IMR-90 (cell line): ENCODE data around the gene RND1. TPM values are rescaled to one million over a fixed set of nuclear protein-coding genes. Genes with fewer than 3 reads are reported as not detected.
A peak's percentile ranks its signal among the peaks of the same experiment; 100 is the strongest.

Experiments
- ATAC-seq: fragments of 200-7000 bp; cut with Tn5 transposase; 2 replicates; pipeline ENCODE4 v1.9.1; 2020; ENCODE audit warnings: low read depth, mild to moderate bottlenecking, moderate library complexity
- BruUV-seq: library from RNA; stranded (reverse); fragments of 400-500 nt; replicated peaks from 2 replicates; lab custom pipeline; 2021; lab: Mats Ljungman, UMichigan
- CTCF ChIA-PET: fragments of 300-600 bp; formaldehyde crosslinking; extraction: SDS; loops from one replicate; lab custom pipeline; 2021; ENCODE audit warnings: antibody characterized with exemption; lab: Yijun Ruan, JAX
- POLR2A ChIA-PET: fragments of 300-600 bp; sonication (Branson Sonifier 250); formaldehyde crosslinking; loops from one replicate; lab custom pipeline; 2022; ENCODE audit warnings: antibody characterized with exemption; ENCODE audit not compliant: unreplicated experiment; lab: Charles Lee
- DNase-seq: peaks from one replicate; pipeline ENCODE4 v3.0.0; 2013
- H2AFZ ChIP-seq: replicated peaks from 2 replicates; pipeline ENCODE3; 2013; ENCODE audit warnings: low read length, mild to moderate bottlenecking; ENCODE audit not compliant: poor library complexity
- H2AK5ac ChIP-seq: 2 replicates; pipeline ENCODE4 v1.6.1; 2013; ENCODE audit warnings: low read depth, low read length, inconsistent platforms
- H2AK9ac ChIP-seq: replicated peaks from 2 replicates; pipeline ENCODE3; 2013; ENCODE audit warnings: mild to moderate bottlenecking, low read depth, low read length, moderate library complexity; ENCODE audit not compliant: poor library complexity
- H2BK120ac ChIP-seq: 2 replicates; pipeline ENCODE4 v1.6.1; 2013; ENCODE audit warnings: low read depth, low read length, inconsistent platforms
- H2BK15ac ChIP-seq: 3 replicates; pipeline ENCODE4 v1.6.1; 2013; ENCODE audit warnings: low read depth, low read length, inconsistent platforms
- H2BK20ac ChIP-seq: 2 replicates; pipeline ENCODE4 v1.6.1; 2013; ENCODE audit warnings: low read depth, mild to moderate bottlenecking, inconsistent platforms, low read length, moderate library complexity
- H2BK5ac ChIP-seq: 2 replicates; pipeline ENCODE4 v1.6.1; 2013; ENCODE audit warnings: mild to moderate bottlenecking, low read depth, low read length, inconsistent platforms; ENCODE audit not compliant: poor library complexity, severe bottlenecking
- H3K14ac ChIP-seq: replicated peaks from 2 replicates; pipeline ENCODE4 v1.6.1; 2013; ENCODE audit warnings: low read depth, low read length, inconsistent platforms
- H3K18ac ChIP-seq: 2 replicates; pipeline ENCODE4 v1.6.1; 2013; ENCODE audit warnings: low read depth, low read length, control low read depth
- H3K23ac ChIP-seq: 2 replicates; pipeline ENCODE4 v1.6.1; 2013; ENCODE audit warnings: low read depth, low read length, inconsistent platforms
- H3K27ac ChIP-seq: 2 replicates; pipeline ENCODE4 v1.5.1; 2013; ENCODE audit warnings: mild to moderate bottlenecking, control low read depth, low read length; ENCODE audit not compliant: insufficient read depth
- H3K27me3 ChIP-seq: 2 replicates; pipeline ENCODE4 v1.6.1; 2013; ENCODE audit warnings: low read length; ENCODE audit not compliant: control insufficient read depth, insufficient read depth
- H3K36me3 ChIP-seq: 2 replicates; pipeline ENCODE4 v1.6.1; 2013; ENCODE audit warnings: low read length, mixed read lengths; ENCODE audit not compliant: control insufficient read depth, insufficient read depth
- H3K4ac ChIP-seq: 2 replicates; pipeline ENCODE4 v1.6.1; 2013; ENCODE audit warnings: low read depth, low read length, inconsistent platforms
- H3K4me1 ChIP-seq: 2 replicates; pipeline ENCODE4 v1.6.1; 2013; ENCODE audit warnings: low read length, mixed read lengths; ENCODE audit not compliant: control insufficient read depth, insufficient read depth
- H3K4me2 ChIP-seq: 2 replicates; pipeline ENCODE4 v1.6.1; 2013; ENCODE audit warnings: low read depth, mild to moderate bottlenecking, control low read depth, low read length, moderate library complexity
- H3K4me3 ChIP-seq: 2 replicates; pipeline ENCODE4 v1.5.1; 2013; ENCODE audit warnings: low read depth, mild to moderate bottlenecking, control low read depth, low read length, moderate library complexity; ENCODE audit not compliant: insufficient read depth
- H3K56ac ChIP-seq: 2 replicates; pipeline ENCODE4 v1.6.1; 2013; ENCODE audit warnings: low read length, inconsistent platforms; ENCODE audit not compliant: insufficient read depth; ENCODE audit errors: extremely low read depth
- H3K79me1 ChIP-seq, 2 experiments: 2 replicates each; pipeline ENCODE4 v1.6.1; 2013; ENCODE audit warnings: low read length in 2 of 2, inconsistent platforms in 1 of 2, low read depth in 1 of 2
- H3K9ac ChIP-seq: 2 replicates; pipeline ENCODE4 v1.6.1; 2013; ENCODE audit warnings: low read depth, low read length, control low read depth
- H3K9me1 ChIP-seq: 2 replicates; pipeline ENCODE4 v1.6.1; 2013; ENCODE audit warnings: low read length, inconsistent platforms; ENCODE audit not compliant: insufficient read depth
- H3K9me3 ChIP-seq: 2 replicates; pipeline ENCODE4 v1.6.1; 2013; ENCODE audit warnings: low read length; ENCODE audit not compliant: control insufficient read depth, insufficient read depth
- H4K20me1 ChIP-seq: 2 replicates; pipeline ENCODE4 v1.6.1; 2013; ENCODE audit warnings: low read length, inconsistent platforms; ENCODE audit not compliant: insufficient read depth
- H4K5ac ChIP-seq: 2 replicates; pipeline ENCODE4 v1.6.1; 2013; ENCODE audit warnings: mild to moderate bottlenecking, low read depth, low read length, control low read depth
- H4K8ac ChIP-seq, 2 experiments: 2 replicates each; pipeline ENCODE4 v1.6.1; 2013; ENCODE audit warnings: low read depth in 2 of 2, low read length in 2 of 2, control low read depth in 1 of 2, inconsistent platforms in 1 of 2
- H4K91ac ChIP-seq: 2 replicates; pipeline ENCODE4 v1.6.1; 2013; ENCODE audit warnings: low read depth, low read length, inconsistent platforms; ENCODE audit not compliant: insufficient read depth
- BHLHE40 ChIP-seq: fragments of 150-350 bp; IDR thresholded peaks from 2 replicates; pipeline ENCODE4 v1.6.1; 2016; ENCODE audit warnings: mild to moderate bottlenecking, low read depth, low read length
- CEBPB ChIP-seq: IDR thresholded peaks from 2 replicates; pipeline ENCODE4 v1.6.1; 2012; ENCODE audit warnings: low read depth, low read length, improper control_type of control experiment
- CHD1 ChIP-seq: IDR thresholded peaks from 2 replicates; pipeline ENCODE4 v1.6.1; 2012; ENCODE audit warnings: low read depth, low read length, improper control_type of control experiment
- ELK1 ChIP-seq: fragments of 150-350 bp; IDR thresholded peaks from 2 replicates; pipeline ENCODE4 v1.6.1; 2016; ENCODE audit warnings: low read depth, mild to moderate bottlenecking, low read length, moderate library complexity, borderline replicate concordance
- FOS ChIP-seq: fragments of 150-350 bp; IDR thresholded peaks from 2 replicates; pipeline ENCODE4 v1.6.1; 2016; ENCODE audit warnings: low read depth, low read length
- MAZ ChIP-seq: IDR thresholded peaks from 2 replicates; pipeline ENCODE4 v1.6.1; 2012; ENCODE audit warnings: low read depth, mild to moderate bottlenecking, low read length, improper control_type of control experiment, moderate library complexity, borderline replicate concordance
- NFE2L2 ChIP-seq: fragments of 150-350 bp; IDR thresholded peaks from 2 replicates; pipeline ENCODE4 v1.6.1; 2016; ENCODE audit warnings: low read depth, mild to moderate bottlenecking, low read length
- POLR2A ChIP-seq: IDR thresholded peaks from 2 replicates; pipeline ENCODE4 v1.6.1; 2012; ENCODE audit warnings: mild to moderate bottlenecking, low read depth, low read length
- RAD21 ChIP-seq: IDR thresholded peaks from 2 replicates; pipeline ENCODE4 v1.6.1; 2012; ENCODE audit warnings: low read length, improper control_type of control experiment
- RCOR1 ChIP-seq: IDR thresholded peaks from 2 replicates; pipeline ENCODE4 v1.6.1; 2012; ENCODE audit warnings: mild to moderate bottlenecking, low read length, improper control_type of control experiment; ENCODE audit not compliant: insufficient replicate concordance
- SMC3 ChIP-seq: fragments of 150-350 bp; IDR thresholded peaks from 2 replicates; pipeline ENCODE4 v1.6.1; 2016; ENCODE audit warnings: low read depth, mild to moderate bottlenecking, antibody characterized with exemption, low read length, moderate library complexity
- WGBS, 2 experiments: methylation state at CpG; one replicate each; pipeline versions ENCODE4 v1.1.5 to v1.1.7; 2013; ENCODE audit warnings: missing lambda C conversion rate in 2 of 2; ENCODE audit not compliant: insufficient read length in 1 of 2; ENCODE audit errors: extremely low coverage in 2 of 2; 5-methylcytosine and 5-hydroxymethylcytosine counted together
- dilution Hi-C: fragments of 300-500 bp; cut with HindIII; formaldehyde crosslinking; loops from one replicate; pipeline ENCODE4 v1.14.3; 2018; ENCODE audit warnings: low sequenced_read_pairs; ENCODE audit not compliant: unreplicated experiment
- in situ Hi-C: fragments of 300-500 bp; cut with MboI; formaldehyde crosslinking; loops from 3 replicates; pipeline ENCODE4 v1.14.3; 2019; ENCODE audit warnings: low sequenced_read_pairs, inconsistent platforms, mixed read lengths
- intact Hi-C: fragments of 100-400 bp; cut with micrococcal nuclease; formaldehyde crosslinking; loops from 2 replicates; pipeline ENCODE4 v1.10.0; 2022
- polyA plus RNA-seq, 3 experiments: library from polyadenylated mRNA; depleted of rRNA; stranded (reverse); fragments of >200 nt; gene quantifications; 2 replicates each; pipeline ENCODE4 v1.2.3, GENCODE V29; 2012; ENCODE audit warnings: low replicate concordance in 1 of 3
- total RNA-seq: library from RNA; depleted of rRNA; stranded (reverse); fragments of >200 nt; gene quantifications from 2 replicates; pipeline ENCODE4 v1.2.3, GENCODE V29; 2012
- TF ChIP-seq, protein P1 (sequence below): fragments of 150-350 bp; IDR thresholded peaks from 2 replicates; pipeline ENCODE4 v1.6.1; 2017; ENCODE audit warnings: mild to moderate bottlenecking, antibody characterized with exemption, low read length, low read depth
- TF ChIP-seq, protein P2 (sequence below): conservative IDR thresholded peaks from 2 replicates; pipeline ENCODE4 v1.5.1; 2012; ENCODE audit warnings: mild to moderate bottlenecking, low read depth, low read length, improper control_type of control experiment

RND1 gene
- total and polyA plus RNA-seq, 2 of the 4 experiments (the other 2 are of a cell fraction) = under 0.01 to 0.21 TPM

- no peaks in the 10 kb centered on the region for H3K9me3 ChIP-seq
- ChIA-PET POLR2A (no interaction called here), CTCF (interaction anchor here (1.0 to 2.7 kb wide), 4 partner anchors 9 to 29 kb away, joined by 3 to 11 read pairs (median 4); no protein-coding TSS in a partner anchor)
- no TSS peak for BruUV-seq
- H2BK120ac ChIP-seq = peak overlapping the region; percentile 2; the same call in 1 of the 2 replicates
- no peaks in the 10 kb centered on the region for H3K79me1 ChIP-seq
- WGBS, 2 experiments = 0% methylated on average over 3 of the region's 9 CpGs; no CpG with 5 or more reads in 1 of the 2 experiments
- H2BK5ac ChIP-seq = no peak overlapping the region
- H3K4me1 ChIP-seq = peaks cover 15% of the 10 kb centered on the region
- intact Hi-C loops (no loop called here), in situ Hi-C loops (no loop called here), dilution Hi-C loops (no loop called here)
- H3K4me3 ChIP-seq = no peak overlapping the region
- no peak overlapping the region for H4K5ac ChIP-seq
- H3K23ac ChIP-seq = 0 out of 2 replicates have a peak overlapping the region, but pooled peaks have one; percentile 52
- H2AK9ac ChIP-seq = peak overlapping the region; percentile 9
- H4K8ac ChIP-seq = 0 out of 4 replicates have a peak overlapping the region, but pooled peaks of 1 of the 2 experiments have one; percentile 2
- no peak overlapping the region for H4K91ac ChIP-seq
- H2AK5ac ChIP-seq = peak overlapping the region; percentile 17; the same call in 1 of the 2 replicates
- peak overlapping the region; percentile 50; the same call in 1 of the 2 replicates for H3K4ac ChIP-seq
- no peaks in the 10 kb centered on the region for H3K36me3 ChIP-seq
- no peak overlapping the region for H2BK15ac ChIP-seq
- no peak overlapping the region for H3K56ac ChIP-seq
- H2BK20ac ChIP-seq = peak overlapping the region; percentile 20; the same call in 1 of the 2 replicates
- H3K18ac ChIP-seq = no peak overlapping the region
- no peak overlapping the region for H3K9ac ChIP-seq
- H3K27me3 ChIP-seq = peaks cover 10% of the 10 kb centered on the region
- no peak for TF ChIP-seq CHD1
- no peak for TF ChIP-seq SMC3
- TF ChIP-seq RAD21 = no peak
- no peak for TF ChIP-seq MAZ
- no peak for TF ChIP-seq BHLHE40
- no peak for TF ChIP-seq ELK1
- no peak for TF ChIP-seq FOS
- no peak for TF ChIP-seq NFE2L2
- TF ChIP-seq RCOR1 = no peak
- no peak for TF ChIP-seq CEBPB
- TF ChIP-seq, protein P1, sequence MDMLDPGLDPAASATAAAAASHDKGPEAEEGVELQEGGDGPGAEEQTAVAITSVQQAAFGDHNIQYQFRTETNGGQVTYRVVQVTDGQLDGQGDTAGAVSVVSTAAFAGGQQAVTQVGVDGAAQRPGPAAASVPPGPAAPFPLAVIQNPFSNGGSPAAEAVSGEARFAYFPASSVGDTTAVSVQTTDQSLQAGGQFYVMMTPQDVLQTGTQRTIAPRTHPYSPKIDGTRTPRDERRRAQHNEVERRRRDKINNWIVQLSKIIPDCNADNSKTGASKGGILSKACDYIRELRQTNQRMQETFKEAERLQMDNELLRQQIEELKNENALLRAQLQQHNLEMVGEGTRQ = no peak
- TF ChIP-seq POLR2A = no peak
- TF ChIP-seq, protein P2, sequence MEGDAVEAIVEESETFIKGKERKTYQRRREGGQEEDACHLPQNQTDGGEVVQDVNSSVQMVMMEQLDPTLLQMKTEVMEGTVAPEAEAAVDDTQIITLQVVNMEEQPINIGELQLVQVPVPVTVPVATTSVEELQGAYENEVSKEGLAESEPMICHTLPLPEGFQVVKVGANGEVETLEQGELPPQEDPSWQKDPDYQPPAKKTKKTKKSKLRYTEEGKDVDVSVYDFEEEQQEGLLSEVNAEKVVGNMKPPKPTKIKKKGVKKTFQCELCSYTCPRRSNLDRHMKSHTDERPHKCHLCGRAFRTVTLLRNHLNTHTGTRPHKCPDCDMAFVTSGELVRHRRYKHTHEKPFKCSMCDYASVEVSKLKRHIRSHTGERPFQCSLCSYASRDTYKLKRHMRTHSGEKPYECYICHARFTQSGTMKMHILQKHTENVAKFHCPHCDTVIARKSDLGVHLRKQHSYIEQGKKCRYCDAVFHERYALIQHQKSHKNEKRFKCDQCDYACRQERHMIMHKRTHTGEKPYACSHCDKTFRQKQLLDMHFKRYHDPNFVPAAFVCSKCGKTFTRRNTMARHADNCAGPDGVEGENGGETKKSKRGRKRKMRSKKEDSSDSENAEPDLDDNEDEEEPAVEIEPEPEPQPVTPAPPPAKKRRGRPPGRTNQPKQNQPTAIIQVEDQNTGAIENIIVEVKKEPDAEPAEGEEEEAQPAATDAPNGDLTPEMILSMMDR = no peak
- ATAC-seq = peak; percentile 21; the same call in 1 of the 2 replicates
- DNase-seq = no peak
- H4K20me1 ChIP-seq = no peaks in the 10 kb centered on the region
- peak overlapping the region; percentile 44 for H2AFZ ChIP-seq
- peak overlapping the region; percentile 70 for H3K4me2 ChIP-seq
- H3K27ac ChIP-seq = no peak overlapping the region
- no peak overlapping the region for H3K14ac ChIP-seq
- no peaks in the 10 kb centered on the region; the same call in 1 of the 2 replicates for H3K9me1 ChIP-seq
Observed at GRCh38 chr12:48881686-48882314, 16.1 kb upstream of the RND1 start.
